CD4-positive, alpha-beta T cell treated with Interleukin-12 subunit alpha and Interleukin-12 subunit beta, for 1 hour (primary cell): Measurements from ENCODE around the gene SH3BP2.

Source experiments
- DNase-seq: peaks from one replicate; pipeline ENCODE4 v3.0.0-alpha.2; 2020

Gene SH3BP2

DNA sequence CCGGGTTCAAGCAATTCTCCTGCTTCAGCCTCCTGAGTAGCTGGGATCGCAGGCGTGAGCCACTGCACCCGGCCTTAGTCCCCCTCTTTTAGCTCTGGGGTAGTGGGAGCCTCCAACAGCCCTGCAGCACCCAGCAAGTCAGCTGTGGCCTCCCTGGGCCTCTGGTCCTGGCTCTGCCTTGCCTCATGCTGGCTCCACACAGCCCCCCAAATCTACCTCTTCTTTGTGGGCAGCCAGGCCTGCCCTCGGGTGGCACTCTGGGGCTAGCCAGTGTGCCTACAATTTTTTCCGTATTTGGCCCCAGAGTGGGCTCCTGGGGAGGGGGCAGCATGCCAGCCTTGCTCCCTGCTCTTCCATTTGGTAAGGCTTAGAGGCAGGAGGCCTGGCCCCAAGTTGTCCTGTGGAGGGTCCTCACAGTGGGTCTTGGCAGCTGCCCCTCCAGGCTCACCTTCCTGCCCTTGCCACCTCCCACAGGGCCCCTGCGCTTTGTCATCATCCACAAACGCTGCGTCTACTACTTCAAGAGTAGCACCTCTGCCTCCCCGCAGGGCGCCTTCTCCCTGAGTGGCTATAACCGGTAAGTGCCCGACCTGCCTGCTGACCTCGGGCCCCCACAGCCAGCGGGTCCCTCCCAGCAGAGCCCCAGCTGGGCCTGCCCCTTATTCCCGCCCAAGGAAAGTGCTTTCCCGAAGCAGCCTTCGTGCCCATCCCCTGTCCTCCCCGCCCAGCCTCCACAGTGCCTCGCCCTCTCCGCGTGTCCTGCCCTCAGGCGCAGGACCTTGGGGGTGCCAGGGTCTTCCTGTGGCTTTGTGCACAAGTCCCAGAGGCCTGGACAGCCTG, 29.8 kb downstream of the SH3BP2 start:
- no peak for DNase-seq

DNA sequence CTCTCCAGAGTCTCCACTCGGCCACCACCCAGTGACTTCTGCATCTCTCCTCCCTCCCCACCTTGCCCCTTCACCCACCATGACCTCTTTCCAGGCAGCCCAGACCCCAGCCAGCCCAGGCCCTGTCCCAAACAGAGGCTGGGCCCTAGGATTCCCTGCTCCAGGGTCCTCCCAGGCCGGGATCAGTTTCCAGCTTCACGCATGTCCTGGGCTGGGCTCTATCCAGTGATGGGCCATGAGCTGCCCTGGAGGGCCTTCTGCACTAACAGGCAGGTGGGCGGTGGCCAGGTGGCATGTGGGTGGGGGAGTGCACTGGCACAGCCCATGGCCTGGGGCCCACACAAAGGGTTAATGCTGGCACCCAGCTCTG, 30.4 kb downstream of the SH3BP2 start:
- no peak for DNase-seq

DNA sequence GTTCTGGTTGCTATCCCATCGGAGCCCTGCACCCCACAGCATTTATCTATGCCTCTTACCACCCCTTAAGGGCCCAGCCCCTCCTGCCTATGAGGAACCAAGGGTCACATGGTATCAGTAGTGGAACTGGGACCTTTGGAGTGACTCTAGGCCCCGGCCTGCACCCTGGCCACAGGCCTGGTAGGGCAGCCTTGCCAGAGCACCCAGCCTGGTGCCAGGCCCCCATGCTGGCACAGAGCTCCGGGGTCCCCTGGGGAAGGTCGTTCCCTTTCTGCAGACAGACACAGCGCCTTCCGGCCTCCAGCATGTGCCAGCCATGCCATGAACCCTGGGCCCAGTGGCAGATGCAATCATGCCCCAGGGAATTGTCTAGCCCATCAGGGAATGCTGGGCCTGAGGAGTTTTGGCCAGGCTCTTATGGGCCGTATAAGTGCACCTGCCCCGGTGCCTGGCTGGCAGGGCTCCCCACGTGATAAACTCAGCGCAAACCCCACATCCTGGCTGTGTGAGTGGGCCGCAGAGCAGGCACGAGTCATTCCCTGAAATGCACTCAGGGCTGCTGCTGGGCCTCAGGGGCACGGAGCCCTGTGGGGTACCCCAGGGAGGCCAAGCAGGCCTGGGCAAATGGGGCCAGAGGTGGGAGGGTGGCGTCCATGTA, 30.9 kb downstream of the SH3BP2 start:
- no peak for DNase-seq

DNA sequence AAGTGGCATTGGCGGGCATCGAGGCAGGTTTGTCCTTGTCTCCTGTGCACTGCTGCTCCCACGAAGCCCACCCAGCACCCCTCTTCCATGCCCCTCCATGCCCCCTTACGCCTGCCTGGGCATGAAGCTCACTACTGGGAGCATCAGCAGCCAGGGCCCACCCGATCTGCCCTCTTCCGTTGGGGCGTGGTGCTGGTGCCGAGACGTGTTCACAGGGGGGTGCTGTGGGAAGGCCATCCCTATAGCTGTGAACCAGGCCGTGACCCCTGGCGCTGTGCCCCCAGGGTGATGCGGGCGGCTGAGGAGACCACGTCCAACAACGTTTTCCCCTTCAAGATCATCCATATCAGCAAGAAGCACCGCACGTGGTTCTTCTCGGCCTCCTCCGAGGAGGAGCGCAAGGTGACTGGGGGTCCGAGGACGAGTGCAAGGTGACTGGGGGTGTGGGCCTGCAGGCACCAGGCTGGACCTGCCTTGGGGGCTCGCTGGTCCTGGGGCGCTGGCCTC, 31.5 kb downstream of the SH3BP2 start:
- no peak for DNase-seq

DNA sequence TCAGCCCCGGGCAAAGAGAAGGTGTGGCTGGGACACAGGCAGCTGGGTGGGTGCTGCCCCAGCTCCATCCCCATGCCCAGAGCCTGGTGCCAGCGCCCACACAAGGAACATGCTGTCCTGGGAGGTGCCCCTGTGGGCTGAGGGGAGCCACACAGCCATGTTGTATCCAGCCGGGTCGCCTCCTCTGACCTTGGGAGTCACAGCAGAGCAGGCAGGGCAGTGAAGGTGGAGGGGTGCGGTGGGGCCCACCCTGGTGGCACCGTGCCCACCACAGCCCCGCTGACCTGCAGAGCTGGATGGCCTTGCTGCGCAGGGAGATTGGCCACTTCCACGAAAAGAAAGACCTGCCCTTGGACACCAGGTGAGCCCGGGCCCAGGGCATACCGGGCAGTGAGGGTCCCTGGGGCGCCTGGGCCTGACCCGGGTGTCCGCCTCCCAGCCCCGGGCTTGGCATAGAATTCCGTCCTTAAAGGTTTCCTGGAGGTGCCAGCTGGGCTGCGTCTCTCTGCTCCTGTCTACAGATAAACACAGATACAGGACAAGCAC, 32.0 kb downstream of the SH3BP2 start:
- no peak for DNase-seq

DNA sequence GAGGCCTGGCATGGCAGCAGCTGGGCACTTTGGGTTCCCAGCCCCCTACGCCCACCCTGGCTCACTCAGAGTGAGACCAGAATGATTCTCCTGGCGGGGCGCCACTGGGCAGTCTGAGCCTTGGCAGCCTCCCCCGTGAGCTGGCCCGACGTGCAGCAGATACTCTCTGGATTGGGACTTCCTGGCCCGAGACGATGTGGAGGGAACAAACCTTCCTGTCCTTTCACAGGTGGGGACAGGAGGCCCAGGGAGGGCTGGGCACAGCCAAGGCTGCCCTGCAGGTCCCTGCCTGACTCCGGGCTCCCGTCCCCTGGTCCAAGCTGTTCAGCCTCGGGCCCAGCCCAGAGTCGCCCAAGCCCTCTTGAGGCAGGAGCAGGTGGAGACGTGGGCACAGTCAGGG, 32.9 kb downstream of the SH3BP2 start:
- DNase-seq: no peak

DNA sequence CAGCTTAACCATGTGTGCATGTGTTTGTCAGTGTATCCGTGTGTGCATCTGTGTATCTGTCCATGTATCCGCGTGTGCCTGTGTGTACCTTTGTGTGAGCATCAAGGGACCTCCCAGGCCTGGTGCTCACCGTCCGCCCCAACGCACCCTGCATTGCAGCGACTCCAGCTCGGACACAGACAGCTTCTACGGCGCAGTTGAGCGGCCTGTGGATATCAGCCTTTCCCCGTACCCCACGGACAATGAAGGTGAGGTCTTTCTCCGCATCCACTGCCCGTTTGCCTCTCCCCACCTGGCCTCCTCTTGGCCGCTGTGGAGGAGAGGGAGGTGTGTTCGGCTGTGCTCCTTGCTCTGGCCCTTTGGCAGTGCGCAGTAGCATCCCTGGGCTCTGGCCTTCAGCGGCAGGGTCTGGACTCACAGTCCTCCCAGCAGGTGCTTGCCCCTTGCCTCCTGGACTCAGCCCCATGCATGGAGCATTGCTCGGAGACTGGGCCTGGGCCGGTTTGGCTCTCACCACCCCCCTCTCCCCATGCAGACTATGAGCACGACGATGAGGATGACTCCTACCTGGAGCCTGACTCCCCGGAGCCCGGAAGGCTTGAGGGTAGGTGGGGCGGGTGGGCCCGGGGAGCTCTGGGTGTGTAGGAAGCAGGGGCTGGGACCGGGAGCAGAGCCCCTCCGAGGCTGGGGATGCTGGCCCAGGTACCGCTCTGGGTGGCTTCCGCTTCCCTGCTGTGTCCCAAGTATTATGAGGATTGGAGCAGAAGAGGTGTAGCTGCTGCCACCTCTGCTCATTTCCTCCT, 34.4 kb downstream of the SH3BP2 start:
- DNase-seq: no peak

DNA sequence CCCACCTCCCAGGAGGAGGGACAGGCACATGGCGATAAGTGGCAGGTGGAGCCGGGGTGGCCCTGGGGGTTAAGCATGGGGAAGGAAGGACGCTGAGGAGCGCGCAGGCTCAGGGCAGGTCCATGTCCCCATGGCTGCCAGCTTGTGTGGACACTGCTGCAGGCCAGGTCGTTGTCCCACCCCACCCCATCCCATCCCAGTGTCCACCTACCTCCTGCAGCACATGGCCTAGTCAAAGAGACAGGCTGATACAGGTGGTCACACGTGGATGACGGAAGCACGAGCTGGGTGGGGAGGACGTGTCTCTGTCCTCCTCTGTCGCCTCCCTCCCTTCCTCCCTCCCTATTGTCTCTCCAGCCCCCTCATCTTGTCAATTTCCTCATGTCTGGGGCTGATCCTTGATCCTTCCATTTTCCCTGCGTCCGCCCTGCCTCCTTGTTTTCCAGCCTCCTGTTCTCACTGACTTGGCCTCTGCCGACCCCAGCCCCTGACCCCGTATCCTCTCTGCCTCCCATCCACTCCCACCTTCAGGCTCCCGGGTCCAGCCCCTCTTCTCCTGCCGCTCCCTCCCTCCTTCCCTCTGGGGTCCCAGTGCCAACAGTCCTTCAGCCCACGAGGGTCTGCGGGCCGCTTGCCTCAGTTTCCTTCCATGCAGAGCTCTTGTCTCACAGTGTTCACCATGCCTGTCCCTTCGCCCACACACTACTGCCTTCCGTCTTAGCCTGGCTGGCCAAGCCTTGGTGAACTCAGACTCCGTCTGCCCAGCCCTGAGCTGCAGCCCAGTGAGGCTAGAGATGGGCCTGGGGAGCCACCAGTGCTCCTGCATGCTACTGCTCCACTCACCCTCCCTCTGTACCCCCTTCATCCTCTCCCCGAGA, 35.2 kb downstream of the SH3BP2 start:
- DNase-seq: no peak

DNA sequence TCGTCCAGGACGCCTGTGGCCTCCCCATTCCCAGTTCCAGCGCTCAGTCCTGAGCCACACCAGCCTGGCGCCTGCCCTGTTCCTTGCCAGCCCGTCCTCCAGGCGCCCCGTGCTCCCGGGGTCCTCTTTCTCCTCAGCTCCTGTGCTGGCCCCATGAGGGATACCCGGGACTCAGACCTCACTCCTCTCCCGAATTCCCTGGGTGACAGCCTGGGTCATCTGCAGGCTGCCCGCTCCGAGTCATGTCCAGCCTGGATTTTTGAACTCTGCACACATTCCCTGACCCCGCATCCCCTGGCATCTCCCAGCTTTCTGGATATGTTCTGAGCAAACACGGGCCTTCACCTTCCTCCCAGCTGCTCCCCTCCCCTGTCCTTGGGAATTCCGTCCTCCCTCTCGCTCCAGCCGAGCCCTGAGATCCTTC, 35.9 kb downstream of the SH3BP2 start:
- DNase-seq: no peak

DNA sequence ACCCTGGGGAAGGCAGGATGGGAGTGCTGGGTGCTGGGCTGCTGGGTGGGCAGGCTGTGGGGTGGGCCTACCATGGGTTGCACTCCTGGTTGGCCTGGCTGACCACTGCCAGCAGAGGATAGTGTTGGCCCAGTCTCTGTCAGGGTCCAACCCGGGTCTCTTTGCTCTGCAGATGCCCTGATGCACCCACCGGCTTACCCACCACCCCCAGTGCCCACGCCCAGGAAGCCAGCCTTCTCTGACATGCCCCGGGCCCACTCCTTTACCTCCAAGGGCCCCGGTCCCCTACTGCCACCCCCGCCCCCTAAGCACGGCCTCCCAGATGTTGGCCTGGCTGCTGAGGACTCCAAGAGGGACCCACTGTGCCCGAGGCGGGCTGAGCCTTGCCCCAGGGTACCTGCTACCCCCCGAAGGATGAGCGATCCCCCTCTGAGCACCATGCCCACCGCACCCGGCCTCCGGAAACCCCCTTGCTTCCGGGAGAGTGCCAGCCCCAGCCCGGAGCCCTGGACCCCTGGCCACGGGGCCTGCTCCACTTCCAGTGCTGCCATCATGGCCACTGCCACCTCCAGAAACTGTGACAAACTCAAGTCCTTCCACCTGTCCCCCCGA, 36.5 kb downstream of the SH3BP2 start:
- DNase-seq: no peak

DNA sequence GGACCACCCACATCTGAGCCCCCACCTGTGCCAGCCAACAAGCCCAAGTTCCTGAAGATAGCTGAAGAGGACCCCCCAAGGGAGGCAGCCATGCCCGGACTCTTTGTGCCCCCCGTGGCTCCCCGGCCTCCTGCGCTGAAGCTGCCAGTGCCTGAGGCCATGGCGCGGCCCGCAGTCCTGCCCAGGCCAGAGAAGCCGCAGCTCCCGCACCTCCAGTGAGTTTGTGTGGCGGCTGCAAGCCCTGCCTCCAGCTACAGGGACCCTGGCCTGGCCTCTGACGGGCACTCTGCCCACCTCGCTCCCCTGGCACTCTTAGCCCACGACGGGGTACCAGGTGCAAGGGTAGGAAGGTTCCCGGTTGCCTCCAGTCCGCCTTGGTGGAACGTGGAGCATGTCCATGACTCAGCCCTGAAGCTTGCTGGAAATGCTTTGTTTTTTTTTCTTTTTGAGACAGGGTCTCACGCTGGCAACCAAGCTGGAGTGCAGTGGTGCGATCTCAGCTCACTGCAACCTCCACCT, 37.1 kb downstream of the SH3BP2 start:
- no peak for DNase-seq

DNA sequence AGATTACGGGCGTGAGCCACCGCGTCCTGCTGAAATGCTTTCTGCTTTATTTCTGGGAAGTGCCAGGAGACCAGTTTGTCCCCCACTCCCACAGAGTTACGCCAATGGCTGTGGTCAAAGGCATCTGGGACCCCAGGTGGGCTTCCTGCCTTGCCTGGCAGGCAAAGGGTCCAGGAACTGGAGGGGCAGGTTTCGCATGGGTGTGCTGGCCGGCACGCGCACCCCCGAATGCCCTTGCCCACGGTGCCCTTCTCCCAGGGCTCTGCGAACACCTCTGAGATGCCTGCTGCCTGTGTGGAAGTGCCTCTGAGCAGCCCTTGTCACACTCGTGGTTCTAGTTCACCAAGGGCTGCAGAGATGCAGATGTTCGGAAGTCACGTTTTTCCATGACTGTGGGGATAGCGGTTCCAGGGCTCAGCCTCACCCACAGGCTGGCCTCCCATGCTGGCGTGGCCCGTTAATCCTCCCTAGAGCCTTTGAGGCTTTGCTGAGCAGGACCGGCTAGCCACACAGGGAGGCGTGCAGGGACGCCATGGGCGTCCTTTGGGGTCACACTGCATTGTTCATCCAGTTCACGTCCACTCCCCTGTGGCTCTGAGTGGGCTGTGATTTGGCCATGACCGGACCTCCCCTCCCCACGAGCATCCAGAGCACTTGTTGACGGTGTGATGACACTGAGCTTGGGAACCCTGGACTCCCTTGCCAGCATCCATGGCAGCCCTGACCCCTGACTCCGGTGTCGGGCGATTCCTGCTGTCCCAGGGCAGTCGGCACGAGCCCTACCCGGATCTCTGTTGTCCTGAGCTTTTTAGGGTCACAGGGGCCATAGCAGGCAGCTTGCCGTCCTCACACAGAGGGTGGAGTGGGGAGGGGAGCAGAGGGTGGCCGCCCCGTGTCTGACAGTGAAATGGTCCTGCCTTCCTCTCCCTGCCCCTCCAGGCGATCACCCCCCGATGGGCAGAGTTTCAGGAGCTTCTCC, 38.0 kb downstream of the SH3BP2 start:
- DNase-seq: no peak

DNA sequence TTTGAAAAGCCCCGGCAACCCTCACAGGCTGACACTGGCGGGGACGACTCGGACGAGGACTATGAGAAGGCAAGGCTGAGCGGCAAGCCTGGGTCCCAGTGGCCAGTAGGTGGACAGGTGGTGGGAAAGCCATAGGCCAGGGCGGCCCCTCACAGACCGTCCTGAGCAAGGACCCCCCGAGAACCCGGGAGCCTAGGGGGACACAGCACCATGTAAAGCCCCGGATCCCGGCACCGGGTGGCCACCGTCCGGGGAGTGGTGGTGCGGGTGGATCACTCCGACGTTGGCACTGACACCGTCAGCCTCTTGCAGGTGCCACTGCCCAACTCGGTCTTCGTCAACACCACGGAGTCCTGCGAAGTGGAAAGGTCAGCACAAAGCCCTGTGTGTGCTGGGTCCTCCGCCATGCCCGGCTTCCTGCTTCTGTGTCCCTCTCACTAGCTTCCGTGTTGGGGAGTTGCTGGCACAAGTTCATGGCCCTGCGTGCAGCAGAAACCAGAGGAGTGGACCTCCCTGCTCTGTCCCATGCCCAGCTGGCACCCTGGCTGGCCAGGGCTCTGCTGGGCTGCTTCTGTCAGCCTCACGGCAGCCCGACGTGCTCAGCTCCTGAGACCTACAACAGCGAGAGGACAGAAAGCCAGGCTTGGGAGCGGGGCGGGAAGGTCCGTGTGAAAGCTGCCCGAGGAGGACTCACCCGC, 38.9 kb downstream of the SH3BP2 start:
- no peak for DNase-seq

DNA sequence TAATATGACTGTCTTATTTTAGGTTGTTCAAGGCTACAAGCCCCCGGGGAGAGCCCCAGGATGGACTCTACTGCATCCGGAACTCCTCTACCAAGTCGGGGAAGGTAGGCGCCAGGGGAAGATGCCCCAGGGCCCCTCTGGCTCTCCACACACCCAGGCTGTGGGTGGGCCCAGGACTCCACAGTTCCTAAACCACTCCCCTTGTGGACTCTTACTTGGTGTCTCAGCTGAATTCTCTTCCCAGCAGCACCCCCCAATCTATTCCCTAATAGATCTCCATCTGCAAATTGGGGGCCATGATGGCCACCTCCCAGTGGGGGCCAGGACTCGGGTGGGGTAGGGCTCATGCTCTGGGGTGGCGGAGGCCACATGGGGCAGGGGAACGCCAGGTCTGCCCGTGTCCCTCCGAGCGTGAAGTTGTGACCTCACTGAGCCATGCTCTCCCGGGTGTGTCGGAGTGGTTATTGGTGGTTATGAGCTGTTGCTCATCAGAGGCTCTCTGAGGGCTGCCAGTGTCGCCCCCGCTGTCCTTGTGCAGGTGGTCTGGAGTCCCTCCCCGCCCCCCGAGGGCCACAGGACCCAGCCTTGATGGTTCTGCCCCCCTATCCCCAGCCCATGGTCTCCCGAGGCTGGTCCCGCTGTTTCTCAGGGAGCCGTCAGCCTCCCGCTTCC, 39.6 kb downstream of the SH3BP2 start:
- no peak for DNase-seq

DNA sequence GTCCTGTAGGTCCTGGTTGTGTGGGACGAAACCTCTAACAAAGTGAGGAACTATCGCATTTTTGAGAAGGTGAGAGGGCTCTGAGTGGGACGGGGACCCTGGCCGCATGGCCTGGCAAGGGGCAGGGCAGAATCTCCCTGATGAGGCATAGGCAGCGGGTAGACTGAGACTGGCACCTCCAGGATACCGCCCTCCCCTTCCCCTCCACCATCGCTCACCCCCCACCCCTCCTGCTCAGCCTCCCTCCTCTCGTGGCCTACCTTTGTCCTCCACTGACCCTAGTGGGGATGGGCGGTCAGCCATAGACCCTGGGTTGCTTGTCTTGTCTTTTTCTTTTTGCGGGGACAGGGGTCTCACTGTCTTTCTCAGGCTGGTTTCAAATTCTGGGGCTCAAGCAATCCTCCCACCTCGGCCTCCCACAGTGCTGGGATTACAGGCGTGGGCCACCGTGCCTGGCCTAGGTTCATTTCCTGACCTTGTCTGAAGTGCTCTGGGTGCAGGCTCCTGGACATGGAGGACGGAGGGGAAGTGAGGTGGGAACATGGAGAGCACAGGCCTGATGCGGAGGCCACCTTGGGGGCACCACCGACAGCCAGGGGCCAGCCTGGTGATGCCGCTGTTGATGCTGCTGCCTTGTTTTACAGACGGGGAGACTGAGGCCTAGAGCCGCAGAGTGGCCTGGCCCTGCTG, 40.2 kb downstream of the SH3BP2 start:
- no peak for DNase-seq

DNA sequence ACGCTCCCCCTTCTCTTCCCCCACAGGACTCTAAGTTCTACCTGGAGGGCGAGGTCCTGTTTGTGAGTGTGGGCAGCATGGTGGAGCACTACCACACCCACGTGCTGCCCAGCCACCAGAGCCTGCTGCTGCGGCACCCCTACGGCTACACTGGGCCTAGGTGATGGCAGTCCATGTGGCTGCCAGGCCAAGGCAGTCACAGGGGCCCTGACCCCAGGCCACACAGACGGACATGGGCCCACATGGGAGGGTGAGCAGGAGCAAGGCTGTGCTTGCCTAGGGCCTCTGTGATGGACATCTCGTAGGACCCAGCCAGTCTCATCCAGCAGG, 40.8 kb downstream of the SH3BP2 start:
- DNase-seq: no peak

DNA sequence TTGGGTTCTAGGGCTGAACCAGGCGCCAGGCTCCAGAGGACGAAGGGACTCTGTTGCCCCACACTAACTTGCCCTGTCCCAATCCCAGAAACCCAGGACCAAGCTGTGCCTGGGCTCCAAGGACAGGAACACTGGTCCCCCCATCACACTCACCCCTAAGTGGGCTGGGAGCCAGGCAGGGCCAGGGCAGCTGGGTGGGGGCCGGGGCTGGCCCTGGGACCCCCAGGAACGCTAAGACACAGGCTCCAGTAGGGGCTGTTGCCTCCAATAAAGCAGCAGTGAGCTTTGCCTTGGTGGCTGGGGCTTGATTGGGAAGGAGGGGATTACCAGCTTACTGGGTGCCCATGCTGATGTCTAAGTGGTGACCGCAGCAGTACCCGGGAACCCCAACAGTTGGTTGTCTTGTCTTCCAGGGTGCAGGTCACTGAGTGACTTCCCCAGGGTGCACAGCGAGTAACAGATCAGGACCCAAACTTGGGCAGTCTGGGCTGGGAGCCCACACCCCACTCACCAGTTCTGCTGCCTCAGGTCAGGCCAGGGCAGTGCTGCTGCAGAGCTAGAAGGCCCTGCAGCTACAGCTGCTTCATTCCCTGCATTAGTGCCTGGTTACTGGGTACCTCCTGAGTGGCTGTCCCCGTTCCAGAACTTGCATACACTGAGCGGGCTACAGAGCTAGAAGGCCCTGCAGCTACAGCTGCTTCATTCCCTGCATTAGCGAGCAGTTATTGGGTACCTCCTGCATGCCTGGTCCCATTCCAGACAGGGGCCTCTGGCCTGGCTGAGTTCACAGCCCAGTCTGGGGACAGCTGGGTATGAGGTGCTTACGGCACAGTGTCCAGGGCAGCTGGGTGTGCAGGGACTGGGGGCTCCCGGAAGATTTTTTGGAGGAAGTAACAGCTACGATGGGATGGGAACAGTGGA, 41.4 kb downstream of the SH3BP2 start:
- no peak for DNase-seq
